HG02852 (cell line): Measurements from ENCODE around the gene SLC25A18.
"Not testable (repeated sequence)": the region's sequence is repeated elsewhere in the genome, so short reads cannot be mapped to it uniquely, and the experiment has no call there.

Experiments used
- ATAC-seq: cut with Tn5 transposase; IDR thresholded peaks from one replicate; pipeline ENCODE4 v1.9.1; 2021; ENCODE audit warnings: mild to moderate bottlenecking, moderate library complexity; ENCODE audit not compliant: unreplicated experiment

Gene SLC25A18

DNA sequence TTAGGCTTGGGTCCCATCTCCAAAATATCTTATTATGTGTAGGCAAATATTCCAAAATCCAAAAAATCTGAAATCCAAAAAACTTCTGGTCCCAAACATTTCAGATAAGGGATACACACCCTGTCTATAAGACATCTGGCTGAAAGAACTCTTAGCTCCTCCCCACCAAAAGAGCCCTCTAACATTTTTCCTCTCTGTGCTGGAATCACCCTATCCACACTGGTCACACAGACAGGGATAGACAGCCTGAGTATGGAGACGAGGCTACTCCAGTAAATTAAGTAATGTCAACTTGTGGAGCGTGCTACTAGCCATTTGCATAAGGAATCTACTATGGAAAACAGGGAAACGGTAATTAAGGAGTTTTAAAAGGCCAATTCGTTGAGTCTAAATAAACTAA lies 40.4 kb downstream of the SLC25A18 start:
- ATAC-seq, result no peak

- ATAC-seq, result no peak
These were observed 43.2 kb downstream of the SLC25A18 start for GRCh38 chr22:17606496-17606895.

DNA sequence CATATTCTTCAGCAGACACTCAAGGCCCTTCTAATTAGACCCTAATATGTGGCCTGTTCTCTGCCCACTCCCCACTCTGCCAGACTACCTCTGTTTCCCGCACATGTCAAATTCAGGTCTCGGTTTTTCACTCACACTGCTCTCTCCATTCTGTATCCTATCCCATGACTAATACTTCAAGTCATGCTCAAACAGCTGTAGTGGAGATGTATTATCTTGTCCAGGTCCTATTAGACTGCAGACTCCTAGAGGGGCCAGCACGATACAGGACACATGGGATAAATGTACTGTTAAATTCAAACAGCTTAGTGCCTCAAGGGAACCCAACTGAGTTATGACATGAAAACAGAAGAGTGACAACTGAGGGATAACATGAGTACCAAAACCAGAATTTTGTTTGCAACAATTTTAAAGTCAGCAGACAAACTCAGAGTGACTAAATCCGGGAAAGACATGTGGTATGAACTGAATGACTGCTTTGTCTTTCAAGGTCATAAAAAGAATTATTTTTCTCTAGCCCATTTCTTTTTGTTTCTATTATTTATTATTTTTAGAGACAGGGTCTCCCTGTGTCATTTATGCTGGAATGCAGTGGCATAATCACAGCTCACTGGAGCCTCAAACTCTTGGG lies 44.7 kb downstream of the SLC25A18 start:
- ATAC-seq, result no peak

DNA sequence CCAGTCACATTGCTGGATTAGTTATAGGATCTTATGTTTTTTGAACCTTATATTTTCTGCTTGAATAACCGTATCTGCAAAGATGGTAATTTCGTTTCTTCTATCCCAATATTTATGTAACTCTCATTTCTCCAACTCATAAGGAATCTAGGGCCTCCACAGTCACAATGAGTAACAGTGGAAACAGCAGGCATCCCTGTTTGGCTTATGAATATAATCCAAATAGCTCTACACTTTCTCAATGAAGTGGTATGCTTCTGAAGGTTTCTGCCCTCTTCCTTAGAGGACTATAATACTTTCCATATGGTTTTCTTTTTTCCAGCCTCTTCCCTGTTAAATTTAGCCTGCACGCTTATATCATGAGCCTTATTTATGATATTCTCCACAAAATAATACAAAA lies 48.8 kb downstream of the SLC25A18 start:
- no peak for ATAC-seq

GRCh38 chr22:17613280-17613679 lies 50.0 kb downstream of the SLC25A18 start:
- no peak for ATAC-seq

DNA sequence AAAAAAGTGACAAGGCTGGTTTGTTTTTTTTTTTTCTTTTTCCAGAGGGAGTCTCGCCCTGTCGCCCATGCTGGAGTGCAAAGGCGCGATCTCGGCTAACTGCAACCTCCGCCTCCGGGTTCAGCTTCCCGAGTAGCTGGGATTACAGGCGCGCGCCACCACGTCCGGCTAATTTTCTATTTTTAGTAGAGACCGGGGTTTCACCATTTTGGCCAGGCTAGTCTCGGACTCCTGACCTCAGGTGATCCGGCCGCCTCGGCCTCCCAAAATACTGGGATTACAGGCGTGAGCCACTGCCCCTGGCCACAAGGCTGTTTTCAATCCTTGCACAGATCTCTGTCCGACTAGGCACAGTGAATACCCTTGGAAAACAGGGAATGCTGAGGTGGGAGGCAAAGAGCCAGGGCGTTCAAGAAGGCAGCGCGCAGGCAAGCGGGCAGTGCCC lies 64.7 kb downstream of the SLC25A18 start:
- no peak for ATAC-seq

DNA sequence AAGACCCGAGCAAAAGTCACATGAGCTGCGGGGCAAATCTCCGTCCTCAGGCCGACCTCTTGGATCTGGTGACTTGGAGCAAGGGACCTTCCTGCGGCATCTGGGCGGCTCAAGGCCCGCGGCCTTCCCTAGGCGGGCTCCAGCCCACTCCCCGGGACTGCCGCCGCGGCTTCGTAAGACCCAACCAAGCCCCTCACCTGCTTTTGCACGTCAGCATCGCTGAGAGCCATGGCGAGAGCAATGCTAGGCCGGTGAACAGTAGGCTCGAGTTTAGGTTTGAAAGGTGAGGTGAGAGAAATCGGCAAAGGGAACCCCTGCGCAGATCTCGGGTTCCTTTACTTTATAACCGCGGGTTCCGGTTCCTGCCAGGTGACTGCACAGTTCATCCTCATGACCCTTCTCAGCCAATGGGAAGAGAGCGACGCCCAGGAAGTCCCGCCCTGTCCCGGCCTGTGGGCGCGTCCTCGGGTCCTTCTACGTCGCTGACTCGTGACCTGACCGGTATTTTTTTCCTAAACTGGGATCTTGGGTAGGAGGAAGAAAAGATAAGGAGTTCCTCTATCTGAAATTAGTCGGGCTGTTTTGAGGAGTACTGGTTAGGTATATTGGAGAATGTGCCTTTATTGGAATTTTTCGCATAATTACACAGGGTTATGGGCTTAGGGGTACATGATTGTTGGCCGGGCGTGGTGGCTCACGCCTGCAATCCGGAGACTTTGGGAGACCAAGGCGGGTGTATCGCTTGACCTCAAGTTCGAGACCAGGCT lies 65.3 kb downstream of the SLC25A18 start, which contains the start of gene ATP6V1E1:
Gene ATP6V1E1 (minus strand): TSS at position 344 of the 767 bp plus-strand sequence. CDS start 114 bp downstream, at position 230.
- peak; percentile 99 for ATAC-seq

DNA sequence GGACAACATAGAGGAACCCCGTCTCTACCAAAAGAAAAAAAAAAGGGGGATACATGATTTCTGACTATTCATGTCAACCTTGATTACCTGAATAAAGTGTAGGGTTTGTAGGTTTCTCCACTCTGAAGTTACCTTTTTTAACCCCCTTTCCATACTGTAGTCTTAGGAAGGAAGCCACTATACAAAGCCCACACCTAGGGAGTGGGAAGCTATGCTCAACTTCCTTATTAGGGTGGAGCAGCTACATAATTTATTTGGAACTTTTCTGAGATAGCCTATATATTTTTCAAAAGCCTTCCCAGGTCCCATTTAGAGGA lies 65.8 kb downstream of the SLC25A18 start:
- no peak for ATAC-seq

DNA sequence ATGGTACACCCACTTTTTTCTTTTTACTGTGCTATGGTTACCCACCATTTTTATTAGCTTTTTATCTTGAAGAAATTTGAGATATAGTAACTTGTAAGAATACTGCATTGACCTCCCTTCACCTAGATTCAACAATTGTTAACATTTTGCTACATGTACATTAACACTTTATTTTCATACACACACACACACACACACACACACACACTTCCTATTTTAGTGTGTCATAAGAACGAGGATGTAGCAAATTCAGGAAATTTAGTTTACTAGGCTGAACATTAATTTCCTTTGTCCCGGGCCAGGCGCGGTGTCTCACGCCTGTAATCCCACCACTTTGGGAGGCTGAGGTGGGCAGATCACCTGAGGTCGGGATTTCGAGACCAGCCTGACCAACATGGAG lies 66.3 kb downstream of the SLC25A18 start:
- no peak for ATAC-seq

DNA sequence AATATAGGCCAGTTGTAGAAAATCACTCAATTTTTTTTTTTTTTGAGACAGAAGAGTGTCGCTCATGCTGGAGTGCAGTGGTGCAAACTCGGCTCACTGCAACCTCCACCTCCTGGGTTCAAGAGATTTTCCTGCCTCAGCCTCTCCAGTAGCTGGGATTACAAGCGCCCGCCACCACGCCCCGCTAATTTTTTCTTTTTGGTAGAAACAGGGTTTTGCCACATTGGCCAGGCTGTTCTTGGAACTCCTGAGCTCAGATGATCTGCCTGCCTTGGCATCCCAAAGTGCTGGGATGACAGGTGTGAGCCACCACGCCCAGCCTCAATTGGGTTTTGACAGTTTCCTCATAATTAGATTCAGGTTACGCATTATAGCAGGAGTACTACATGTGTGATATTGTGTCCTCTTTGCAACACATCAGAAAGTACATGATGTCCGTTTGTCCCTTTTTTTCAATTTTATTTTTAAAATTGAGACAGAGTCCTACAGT lies 67.8 kb downstream of the SLC25A18 start:
- no peak for ATAC-seq

GRCh38 chr22:17633217-17633997 lies 70.1 kb downstream of the SLC25A18 start:
- no peak for ATAC-seq

GRCh38 chr22:17633998-17634323 lies 70.7 kb downstream of the SLC25A18 start:
- ATAC-seq, result no peak

DNA sequence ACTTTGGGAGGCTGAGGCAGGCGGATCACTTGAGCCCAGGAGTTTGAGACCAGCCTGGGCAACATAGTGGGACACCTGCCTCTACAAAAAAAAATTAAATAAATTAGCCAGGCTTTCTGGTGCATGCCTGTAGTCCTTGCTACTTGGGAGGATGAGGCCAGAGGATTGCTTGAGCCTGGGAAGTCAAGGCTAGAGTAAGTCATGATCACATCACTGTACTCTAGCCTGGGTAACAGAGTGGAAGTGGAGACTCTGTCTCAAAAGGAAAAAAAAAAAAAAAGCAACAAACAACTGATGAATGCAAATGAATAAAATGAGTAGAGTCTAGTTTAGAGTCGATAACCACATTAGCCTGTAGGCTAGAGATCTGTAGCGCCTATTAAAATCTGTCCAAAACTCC lies 71.4 kb downstream of the SLC25A18 start:
- no peak for ATAC-seq

DNA sequence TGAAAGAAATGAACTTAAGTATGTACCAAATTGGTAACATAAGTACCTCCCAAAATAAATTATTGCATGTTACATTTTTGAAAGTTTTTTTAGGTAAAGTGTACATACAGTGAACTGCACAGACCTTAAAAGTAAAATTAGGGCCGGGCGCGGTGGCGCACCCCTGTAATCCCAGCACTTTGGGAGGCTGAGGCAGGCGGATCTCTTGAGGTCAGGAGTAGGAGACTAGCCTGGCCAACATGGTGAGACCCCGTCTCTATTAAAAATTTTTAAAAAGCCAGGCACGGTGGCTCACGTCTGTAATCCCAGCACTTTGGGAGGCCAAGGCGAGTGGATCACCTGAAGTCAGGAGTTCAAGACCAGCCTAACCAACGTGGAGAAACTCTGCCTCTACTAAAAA lies 73.6 kb downstream of the SLC25A18 start:
- ATAC-seq, result not testable (repeated sequence)

GRCh38 chr22:17637490-17638181 lies 74.3 kb downstream of the SLC25A18 start:
- ATAC-seq, result no peak

DNA sequence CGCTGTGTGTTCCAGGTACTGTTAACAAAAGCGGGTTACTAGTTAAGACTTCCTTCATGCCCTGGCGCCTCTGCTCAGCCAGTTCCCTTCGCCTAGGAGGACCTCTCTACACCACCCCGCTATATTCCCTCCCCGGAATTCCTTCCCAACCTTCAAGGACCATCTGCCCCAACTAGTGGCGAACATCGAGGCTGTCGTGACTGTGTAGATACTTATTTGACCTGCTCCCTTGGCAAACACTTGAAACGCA lies 74.8 kb downstream of the SLC25A18 start:
- ATAC-seq, result peak; percentile 26

GRCh38 chr22:17638432-17639246 lies 75.3 kb downstream of the SLC25A18 start, which contains the start of gene BCL2L13:
BCL2L13 (plus strand) TSS chr22:17638757; CDS start chr22:17655712, 16,955 bp downstream.
- ATAC-seq, result peak; percentile 90

DNA sequence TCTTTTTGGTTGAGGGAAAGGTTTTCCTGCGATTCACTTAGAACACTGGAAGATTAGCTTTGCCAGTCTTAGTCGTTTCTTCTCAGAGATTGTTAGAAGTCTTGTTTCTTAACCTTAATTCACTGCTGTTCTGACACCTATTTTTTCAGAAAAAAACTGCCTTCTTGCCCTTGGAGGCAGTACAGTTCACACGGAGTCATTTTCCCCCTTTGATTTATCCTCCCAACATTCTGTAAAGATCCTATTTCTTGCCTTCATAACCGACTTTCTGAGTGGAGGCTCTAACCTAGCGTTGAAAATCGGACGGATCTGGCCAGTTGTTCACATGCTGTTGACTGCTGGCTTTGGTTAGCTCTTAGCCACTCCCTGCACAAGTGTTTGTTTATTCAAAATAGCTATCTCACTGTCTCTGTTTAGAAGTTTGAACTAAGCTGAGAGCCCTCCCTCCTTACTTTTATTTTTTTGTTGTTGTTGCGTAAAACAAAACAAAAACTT lies 76.0 kb downstream of the SLC25A18 start:
- no peak for ATAC-seq
